Urinary bladder (tissue), 4 donors: ENCODE measurements around the gene RAB26. TPM values are rescaled to one million over a fixed set of nuclear protein-coding genes. Genes with fewer than 3 reads are reported as not detected.
A peak's percentile ranks its signal among the peaks of the same experiment; 100 is the strongest.
"Not testable (repeated sequence)": the region's sequence is repeated elsewhere in the genome, so short reads cannot be mapped to it uniquely, and the experiment has no call there.

Experiments used
- DNase-seq: peaks from one replicate; pipeline ENCODE4 v3.0.0-alpha.2; 2015; ENCODE audit errors: extremely low spot score
- H3K27ac ChIP-seq: one replicate; pipeline ENCODE4 v1.5.1; 2013; ENCODE audit warnings: low read depth, mild to moderate bottlenecking, moderate library complexity
- H3K36me3 ChIP-seq: one replicate; pipeline ENCODE4 v1.6.1; 2013; ENCODE audit warnings: mild to moderate bottlenecking, moderate library complexity; ENCODE audit not compliant: insufficient read depth
- H3K4me1 ChIP-seq: one replicate; pipeline ENCODE4 v1.6.1; 2013; ENCODE audit warnings: mild to moderate bottlenecking, moderate library complexity; ENCODE audit not compliant: insufficient read depth
- H3K4me3 ChIP-seq: one replicate; pipeline ENCODE4 v1.5.1; 2013; ENCODE audit warnings: low read depth, low read length
- WGBS: extraction: QIAGEN DNeasy Blood & Tissue Kit; methylation state at CpG from one replicate; pipeline ENCODE4 v1.1.7; 2013; 5-methylcytosine and 5-hydroxymethylcytosine counted together
- polyA plus RNA-seq: library from polyadenylated mRNA; stranded (reverse); fragments of 200-250 nt; gene quantifications from one replicate; pipeline ENCODE4 v1.2.3, GENCODE V29; 2013
- total RNA-seq: library from RNA; depleted of rRNA; stranded (reverse); fragments of >200 nt; gene quantifications from one replicate; pipeline ENCODE4 v1.2.3, GENCODE V29; 2014
- donor health status: healthy with polysubstance abuse.
- donor health status: healthy.

The RAB26 gene
- total and polyA plus RNA-seq, 2 donors, result 0.63 TPM

DNA sequence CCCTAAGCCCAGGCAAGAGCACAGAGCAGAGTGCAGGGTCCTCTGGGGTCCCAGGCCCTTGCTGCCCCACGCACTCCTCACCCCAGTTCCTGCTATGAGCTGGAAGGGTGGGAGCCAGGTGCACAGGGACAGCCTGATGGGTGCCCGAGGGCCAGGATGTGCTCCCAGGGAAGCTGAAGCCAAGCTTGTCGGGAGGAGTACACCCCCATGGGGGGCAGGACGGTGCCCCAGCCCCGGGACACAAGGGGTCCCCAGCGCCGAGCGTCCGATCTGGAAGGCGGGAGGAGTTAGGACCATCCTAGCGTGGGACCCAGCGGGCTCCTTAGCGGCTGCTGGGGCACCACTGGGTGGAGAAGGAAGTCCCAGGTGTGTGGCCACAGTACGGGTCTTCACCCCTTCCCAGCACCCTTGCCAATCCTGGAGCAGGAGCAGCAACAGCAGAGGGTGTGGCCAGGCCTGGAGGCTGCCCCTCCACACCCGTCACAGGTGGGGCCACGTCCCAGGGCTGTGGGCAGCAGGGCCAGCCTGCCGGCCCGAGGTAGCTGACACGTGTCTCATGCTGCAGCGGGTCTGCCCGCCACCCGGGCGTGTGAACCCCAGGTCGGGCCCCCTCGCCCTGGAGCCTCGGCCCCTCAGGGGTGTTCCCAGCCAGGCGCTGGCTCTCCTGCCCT is 24.6 kb upstream of the RAB26 start:
- H3K27ac ChIP-seq, result peak overlapping the region; percentile 96
- H3K36me3 ChIP-seq, H3K4me1 ChIP-seq, DNase-seq: not testable (repeated sequence)
- 24% methylated on average over 23 of the region's 27 CpGs for WGBS
- H3K4me3 ChIP-seq, result peak overlapping the region; percentile 31

- WGBS, result 10% methylated on average over 11 of the region's 11 CpGs
- DNase-seq, H3K4me1 ChIP-seq, H3K36me3 ChIP-seq: not testable (repeated sequence)
- peak overlapping the region; percentile 96 for H3K27ac ChIP-seq
- H3K4me3 ChIP-seq, result peak overlapping the region; percentile 31
These were observed 24.1 kb upstream of the RAB26 start for GRCh38 chr16:2124377-2124693.

GRCh38 chr16:2124694-2125444 is 23.6 kb upstream of the RAB26 start:
- not testable (repeated sequence) for H3K36me3 ChIP-seq, H3K4me1 ChIP-seq
- DNase-seq, result peak; percentile 42
- H3K4me3 ChIP-seq, result peak overlapping the region; percentile 31
- peak overlapping the region; percentile 96 for H3K27ac ChIP-seq
- 10% methylated on average over 37 of the region's 37 CpGs for WGBS

DNA sequence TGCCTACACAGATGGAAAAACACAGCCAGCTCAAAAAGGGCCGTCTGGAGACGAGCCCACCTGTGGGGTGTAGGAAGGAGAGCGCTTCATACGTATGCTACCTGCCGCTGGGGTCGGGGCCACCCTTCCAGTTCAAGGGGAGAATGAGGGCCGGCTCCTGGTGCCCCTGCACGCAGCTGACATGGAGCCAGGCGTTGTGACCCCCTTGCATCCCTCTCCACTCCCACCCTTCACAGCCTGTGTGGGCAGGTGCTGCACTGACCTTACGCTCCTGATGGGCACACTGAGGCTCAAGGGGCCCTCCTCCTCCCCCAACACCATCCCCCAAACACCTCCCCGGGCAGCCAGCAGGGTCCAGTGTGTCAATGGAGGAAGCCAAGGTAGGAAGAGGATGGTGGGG is 22.8 kb upstream of the RAB26 start:
- DNase-seq, H3K4me3 ChIP-seq, H3K36me3 ChIP-seq, H3K4me1 ChIP-seq: not testable (repeated sequence)
- H3K27ac ChIP-seq, result peak overlapping the region; percentile 78
- 28% methylated on average over 11 of the region's 11 CpGs for WGBS

DNA sequence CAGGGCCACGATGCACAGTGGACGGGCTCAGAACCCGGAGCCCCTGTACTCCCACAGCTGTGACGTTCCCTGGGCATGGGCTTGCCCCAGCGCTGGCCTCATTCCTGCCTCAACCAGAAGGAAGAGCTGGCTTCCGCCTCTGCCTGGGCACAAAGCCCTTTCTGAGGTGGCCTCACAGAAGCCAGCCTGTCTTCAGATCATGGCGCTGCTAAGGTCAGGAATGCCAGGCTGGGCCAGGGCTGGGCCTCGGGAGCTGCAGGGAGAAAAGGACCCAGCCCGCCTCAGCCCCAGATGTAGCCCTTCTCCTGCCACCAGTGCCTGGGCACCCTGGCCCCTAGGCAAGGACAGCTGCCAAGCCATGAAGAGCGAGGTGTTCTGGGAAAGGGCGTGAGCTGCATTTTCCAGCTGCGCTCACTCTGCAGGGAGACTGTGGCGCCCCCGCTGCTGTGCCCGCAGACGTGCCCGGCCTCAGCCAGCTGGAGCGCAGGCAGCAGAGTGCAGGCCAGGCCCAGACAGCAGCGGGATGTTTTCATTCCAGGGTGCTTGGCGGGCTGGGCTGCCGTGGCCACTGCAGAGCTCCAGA is 22.2 kb upstream of the RAB26 start:
- DNase-seq, H3K4me1 ChIP-seq, H3K36me3 ChIP-seq, H3K4me3 ChIP-seq: not testable (repeated sequence)
- peak overlapping the region; percentile 68 for H3K27ac ChIP-seq
- WGBS, result 29% methylated on average over 21 of the region's 21 CpGs

DNA sequence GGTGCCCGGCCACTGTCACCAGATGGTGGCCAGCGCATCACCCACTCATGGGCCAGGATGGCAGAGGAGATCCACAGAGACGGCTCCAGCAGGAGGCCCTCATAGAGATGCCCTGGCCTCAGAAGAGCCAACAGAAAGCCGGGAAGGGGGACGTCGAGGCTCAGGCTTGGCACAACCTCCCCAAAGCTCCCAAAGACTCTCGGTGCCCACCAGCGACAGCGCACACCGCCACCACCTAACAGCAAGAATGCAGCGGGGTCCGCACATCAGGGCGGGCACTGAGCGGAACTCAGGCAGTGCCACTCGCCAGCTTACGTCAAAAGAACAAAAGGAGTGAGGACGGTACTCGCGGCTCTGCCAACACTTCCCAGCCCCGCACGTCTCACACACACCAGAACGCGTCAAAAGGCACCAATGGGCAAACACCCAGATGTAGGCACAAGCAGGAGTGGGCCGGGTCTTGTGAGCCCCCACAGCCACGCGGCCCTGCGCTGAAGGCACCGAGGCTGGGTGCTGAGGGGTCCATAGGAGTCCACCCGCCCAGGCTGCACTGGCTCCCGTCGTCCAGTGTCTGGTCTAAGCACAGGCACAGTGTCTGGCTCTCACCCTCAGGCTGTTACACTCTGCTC is 21.4 kb upstream of the RAB26 start:
- H3K36me3 ChIP-seq, H3K4me1 ChIP-seq, H3K27ac ChIP-seq, H3K4me3 ChIP-seq, DNase-seq: not testable (repeated sequence)
- 72% methylated on average over 31 of the region's 31 CpGs for WGBS

DNA sequence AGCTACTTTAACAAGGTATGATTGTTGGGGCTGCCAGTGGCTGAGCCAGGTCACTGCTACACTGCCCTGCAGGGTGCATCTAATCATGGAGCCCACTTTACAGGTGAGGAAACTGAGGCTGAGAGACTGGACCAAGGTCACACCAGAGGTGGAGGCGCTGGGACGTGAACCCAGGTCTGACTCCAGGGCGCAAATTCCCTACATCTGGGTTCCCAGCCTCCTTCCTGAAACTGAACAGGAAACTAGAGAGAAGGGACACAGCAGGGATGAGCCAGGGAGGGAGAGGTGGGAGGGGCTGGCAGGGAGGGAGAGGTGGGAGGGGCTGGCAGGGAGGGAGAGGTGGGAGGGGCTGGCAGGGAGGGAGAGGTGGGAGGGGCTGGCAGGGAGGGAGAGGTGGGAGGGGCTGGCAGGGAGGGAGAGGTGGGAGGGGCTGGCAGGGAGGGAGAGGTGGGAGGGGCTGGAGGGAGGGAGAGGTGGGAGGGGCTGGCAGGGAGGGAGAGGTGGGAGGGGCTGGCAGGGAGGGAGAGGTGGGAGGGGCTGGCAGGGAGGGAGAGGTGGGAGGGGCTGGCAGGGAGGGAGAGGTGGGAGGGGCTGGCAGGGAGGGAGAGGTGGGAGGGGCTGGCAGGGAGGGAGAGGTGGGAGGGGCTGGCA is 20.7 kb upstream of the RAB26 start:
- WGBS, result 22% methylated on average over 3 of the region's 3 CpGs
- not testable (repeated sequence) for H3K4me1 ChIP-seq, DNase-seq, H3K36me3 ChIP-seq, H3K27ac ChIP-seq, H3K4me3 ChIP-seq

DNA sequence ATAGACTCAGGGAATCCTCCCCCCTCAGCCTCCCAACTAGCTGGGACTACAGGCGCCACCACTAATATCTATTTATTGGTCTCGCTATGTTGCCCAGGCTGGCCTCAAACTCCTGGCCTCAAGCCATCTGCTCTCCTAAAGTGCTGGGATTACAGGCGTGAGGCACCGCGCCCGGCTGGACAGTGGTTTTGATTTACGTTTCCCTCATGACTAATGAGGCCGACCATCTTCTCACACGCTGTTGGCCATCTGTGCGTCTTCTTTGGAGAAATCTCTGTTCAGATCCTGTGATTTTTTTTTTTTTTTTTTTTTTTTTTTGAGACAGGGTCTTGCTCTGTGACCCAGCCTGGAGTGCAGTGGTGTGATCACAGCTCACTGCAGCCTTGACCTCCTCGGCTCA is 19.2 kb upstream of the RAB26 start:
- H3K27ac ChIP-seq, result not testable (repeated sequence)

DNA sequence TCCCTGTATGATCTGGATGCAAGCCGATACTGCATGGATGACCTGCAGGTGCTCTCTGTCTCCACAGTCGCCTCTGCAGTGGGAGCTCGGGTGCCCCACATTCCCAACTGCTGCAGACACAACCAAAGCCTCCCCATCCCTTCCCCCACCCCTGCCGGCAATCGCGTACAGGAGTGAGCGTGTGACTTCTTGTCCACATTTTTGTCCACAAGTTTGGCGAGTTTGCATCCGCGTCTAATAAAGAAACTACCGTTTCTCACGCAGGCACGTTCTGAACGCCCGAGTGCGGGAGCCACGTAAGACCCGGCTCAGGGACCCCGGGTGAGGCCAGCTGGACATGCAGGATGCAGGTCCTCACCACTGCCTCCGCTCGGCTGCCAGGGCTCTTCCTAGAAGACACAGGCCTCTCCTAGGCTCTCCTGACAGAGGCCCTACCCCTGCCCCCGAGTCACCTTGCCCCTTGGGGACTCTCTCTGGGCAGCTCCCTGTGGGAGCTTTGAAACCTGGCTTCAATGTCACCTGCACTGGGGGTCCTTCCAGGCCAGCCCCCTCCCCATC is 18.5 kb upstream of the RAB26 start:
- not testable (repeated sequence) for H3K4me3 ChIP-seq, H3K4me1 ChIP-seq, DNase-seq, H3K27ac ChIP-seq, H3K36me3 ChIP-seq
- WGBS, result 42% methylated on average over 22 of the region's 22 CpGs

More for the DNA sequence above, 19.2 kb upstream of the RAB26 start:
- H3K4me3 ChIP-seq, H3K4me1 ChIP-seq, H3K36me3 ChIP-seq, DNase-seq: not testable (repeated sequence)
- WGBS, result 24% methylated on average over 9 of the region's 11 CpGs

GRCh38 chr16:2133797-2134196 is 14.6 kb upstream of the RAB26 start:
- WGBS, result 35% methylated on average over 7 of the region's 12 CpGs
- not testable (repeated sequence) for H3K4me1 ChIP-seq, DNase-seq, H3K36me3 ChIP-seq, H3K4me3 ChIP-seq
- H3K27ac ChIP-seq, result peak overlapping the region; percentile 3

DNA sequence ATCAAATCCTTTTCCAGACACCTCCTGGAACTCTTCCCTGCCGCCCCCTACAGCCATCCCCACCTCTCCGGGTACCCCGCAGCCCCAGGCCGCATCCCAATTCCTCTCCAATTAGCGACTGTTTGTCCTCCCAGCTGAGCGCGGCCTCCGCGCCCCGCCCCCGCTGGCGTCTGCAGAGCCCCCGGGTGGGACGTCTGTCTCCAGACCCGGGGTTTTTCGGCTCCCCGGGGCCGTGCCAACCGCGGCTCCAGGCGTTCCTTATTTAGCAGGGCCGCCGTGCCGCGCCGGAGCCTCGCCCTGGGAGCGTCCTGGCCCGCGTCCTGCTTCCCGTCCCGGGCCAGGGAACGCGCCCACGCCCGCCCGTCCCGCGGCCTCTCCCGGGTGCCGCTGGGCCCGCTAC is 13.4 kb upstream of the RAB26 start:
- not testable (repeated sequence) for H3K27ac ChIP-seq, H3K4me1 ChIP-seq, DNase-seq, H3K36me3 ChIP-seq
- peak overlapping the region; percentile 51 for H3K4me3 ChIP-seq
- WGBS, result under 1% methylated on average over 34 of the region's 42 CpGs

GRCh38 chr16:2135770-2136490 is 12.5 kb upstream of the RAB26 start, which contains the start of gene PKD1:
TSS of gene PKD1 (minus strand) at chr16:2135898. CDS start at chr16:2135689, 209 bp downstream.
- not testable (repeated sequence) for H3K36me3 ChIP-seq, DNase-seq
- under 1% methylated on average over 57 of the region's 81 CpGs for WGBS

More at GRCh38 chr16:2135770-2136490, 12.5 kb upstream of the RAB26 start, which contains the start of gene PKD1:
- not testable (repeated sequence) for H3K27ac ChIP-seq, H3K4me1 ChIP-seq
- H3K4me3 ChIP-seq, result peak within 1 kb of the TSS; percentile 51
